ENCODE data around the gene ZNF697. TPM values are rescaled to one million over a fixed set of nuclear protein-coding genes. Genes with fewer than 3 reads are reported as not detected.

ZNF697 gene
- total RNA-seq, 4 donors from 2014 or later, result 6.4 to 12.7 (median 10.2) TPM

DNA sequence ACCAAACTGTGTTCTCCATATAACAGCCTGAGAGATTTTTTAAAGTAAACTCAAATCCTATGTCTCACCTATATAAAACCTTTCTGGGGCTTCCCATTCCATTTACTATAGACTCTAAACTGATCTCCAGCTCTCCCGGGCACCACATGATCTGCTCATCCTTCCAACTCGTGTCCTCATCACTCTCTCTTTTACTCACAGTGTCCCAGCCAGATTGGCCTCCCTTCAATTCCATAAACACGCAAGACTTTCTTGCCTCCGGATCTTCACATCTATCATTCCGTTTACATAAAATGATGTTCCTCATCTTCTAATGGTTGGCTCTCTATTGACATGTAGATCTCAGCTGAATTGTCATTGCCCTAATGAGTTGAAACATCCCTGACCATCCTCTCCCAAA is 59.4 kb downstream of the ZNF697 start:
- TF ChIP-seq, protein P1, sequence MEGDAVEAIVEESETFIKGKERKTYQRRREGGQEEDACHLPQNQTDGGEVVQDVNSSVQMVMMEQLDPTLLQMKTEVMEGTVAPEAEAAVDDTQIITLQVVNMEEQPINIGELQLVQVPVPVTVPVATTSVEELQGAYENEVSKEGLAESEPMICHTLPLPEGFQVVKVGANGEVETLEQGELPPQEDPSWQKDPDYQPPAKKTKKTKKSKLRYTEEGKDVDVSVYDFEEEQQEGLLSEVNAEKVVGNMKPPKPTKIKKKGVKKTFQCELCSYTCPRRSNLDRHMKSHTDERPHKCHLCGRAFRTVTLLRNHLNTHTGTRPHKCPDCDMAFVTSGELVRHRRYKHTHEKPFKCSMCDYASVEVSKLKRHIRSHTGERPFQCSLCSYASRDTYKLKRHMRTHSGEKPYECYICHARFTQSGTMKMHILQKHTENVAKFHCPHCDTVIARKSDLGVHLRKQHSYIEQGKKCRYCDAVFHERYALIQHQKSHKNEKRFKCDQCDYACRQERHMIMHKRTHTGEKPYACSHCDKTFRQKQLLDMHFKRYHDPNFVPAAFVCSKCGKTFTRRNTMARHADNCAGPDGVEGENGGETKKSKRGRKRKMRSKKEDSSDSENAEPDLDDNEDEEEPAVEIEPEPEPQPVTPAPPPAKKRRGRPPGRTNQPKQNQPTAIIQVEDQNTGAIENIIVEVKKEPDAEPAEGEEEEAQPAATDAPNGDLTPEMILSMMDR (IDR thresholded peaks at IDR 0.05; ENCODE audit: low read depth), result no peak

DNA sequence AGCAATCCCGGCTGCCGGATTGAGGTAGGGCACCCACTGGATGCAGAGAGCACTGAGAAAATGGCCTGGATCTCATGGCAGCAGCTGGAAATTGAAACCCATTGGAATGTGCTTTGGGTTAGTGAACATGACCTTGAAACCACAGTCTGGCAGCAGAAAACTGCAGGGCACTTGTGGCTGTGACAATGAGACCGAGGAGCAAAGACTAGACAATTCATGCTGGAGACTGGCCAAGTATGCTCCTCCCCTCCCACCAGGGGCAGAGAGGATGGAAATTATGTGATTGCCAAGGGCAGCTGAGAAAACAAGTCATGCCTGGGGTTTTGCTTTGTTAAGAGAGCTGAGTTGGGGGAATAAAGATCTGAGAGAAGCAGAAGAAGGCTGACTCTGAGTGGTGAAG is 60.7 kb downstream of the ZNF697 start:
- TF ChIP-seq, protein P1 (IDR thresholded peaks at IDR 0.05; ENCODE audit: low read depth), result no peak

DNA sequence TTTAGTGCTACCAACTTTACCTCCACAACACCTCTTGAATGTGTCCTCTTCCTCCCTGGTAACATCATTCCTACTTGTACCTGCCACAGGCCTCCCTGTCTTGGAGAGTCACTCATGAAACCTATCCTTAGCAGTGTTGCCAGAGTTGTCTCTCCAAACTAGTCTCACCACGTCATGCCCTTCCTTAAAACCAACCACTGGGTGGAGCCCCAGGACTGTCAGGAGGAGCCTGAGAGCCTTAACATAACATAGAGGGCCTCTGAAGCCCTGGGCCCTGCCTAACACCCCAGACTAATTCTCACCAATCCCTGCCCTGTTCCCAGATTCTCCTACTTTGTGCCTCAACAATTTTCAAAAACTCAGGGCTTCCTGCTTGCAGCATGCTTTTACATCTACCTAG is 65.3 kb downstream of the ZNF697 start:
- TF ChIP-seq, protein P1 (IDR thresholded peaks at IDR 0.05; ENCODE audit: low read depth), result no peak

- TF ChIP-seq, protein P1 (IDR thresholded peaks at IDR 0.05; ENCODE audit: low read depth), result no peak
These were observed 74.2 kb downstream of the ZNF697 start for GRCh38 chr1:119573886-119574285.

Other genes starting within 250 kb of the ZNF697 start
- gene HSD3B2, start 233.1 kb downstream of the ZNF697 start, total RNA-seq, result not detected
- under 1 TPM in 1 of 4 donors, not detected in 3; 0.94 TPM for gene HSD3B1, start 141.1 kb downstream of the ZNF697 start, total RNA-seq
- gene PHGDH, start 63.7 kb upstream of the ZNF697 start, total RNA-seq, result 10 to 100 TPM in 1 of 4 donors, 1 to 10 TPM in 3; 5.5 to 12.7 (median 7.2) TPM
- gene HMGCS2, start 120.6 kb upstream of the ZNF697 start, total RNA-seq, result under 1 TPM in 2 of 4 donors, not detected in 2; 0.34 to 0.49 TPM
- gene REG4, start 163.2 kb upstream of the ZNF697 start, total RNA-seq, result not detected
- not detected for gene ADAM30, start 248.2 kb upstream of the ZNF697 start, total RNA-seq